Breast epithelium (tissue), 3 donors: ENCODE results near the gene UBE2K.

ENCODE experiments used
- POLR2A ChIP-seq: fragments of 450-650 bp; IDR thresholded peaks from one replicate; pipeline ENCODE4 v1.6.1; 2016; ENCODE audit warnings: antibody characterized with exemption, mild to moderate bottlenecking, moderate library complexity
- POLR2AphosphoS5 ChIP-seq, 3 donors: sonication (generic); formaldehyde crosslinking; IDR thresholded peaks; one replicate each; pipeline ENCODE4 v1.6.1; 2017; ENCODE audit warnings: antibody characterized with exemption in 3 of 3
- TF ChIP-seq, protein P1 (sequence below), 3 donors: fragments of 450-650 bp; IDR thresholded peaks; one replicate each; pipeline ENCODE4 v1.5.1; 2016 to 2017; ENCODE audit warnings: antibody characterized with exemption in 3 of 3, mild to moderate bottlenecking in 3 of 3, moderate library complexity in 3 of 3

GRCh38 chr4:39822662-39823061, 124.7 kb downstream of the UBE2K start:
- TF ChIP-seq, protein P1, sequence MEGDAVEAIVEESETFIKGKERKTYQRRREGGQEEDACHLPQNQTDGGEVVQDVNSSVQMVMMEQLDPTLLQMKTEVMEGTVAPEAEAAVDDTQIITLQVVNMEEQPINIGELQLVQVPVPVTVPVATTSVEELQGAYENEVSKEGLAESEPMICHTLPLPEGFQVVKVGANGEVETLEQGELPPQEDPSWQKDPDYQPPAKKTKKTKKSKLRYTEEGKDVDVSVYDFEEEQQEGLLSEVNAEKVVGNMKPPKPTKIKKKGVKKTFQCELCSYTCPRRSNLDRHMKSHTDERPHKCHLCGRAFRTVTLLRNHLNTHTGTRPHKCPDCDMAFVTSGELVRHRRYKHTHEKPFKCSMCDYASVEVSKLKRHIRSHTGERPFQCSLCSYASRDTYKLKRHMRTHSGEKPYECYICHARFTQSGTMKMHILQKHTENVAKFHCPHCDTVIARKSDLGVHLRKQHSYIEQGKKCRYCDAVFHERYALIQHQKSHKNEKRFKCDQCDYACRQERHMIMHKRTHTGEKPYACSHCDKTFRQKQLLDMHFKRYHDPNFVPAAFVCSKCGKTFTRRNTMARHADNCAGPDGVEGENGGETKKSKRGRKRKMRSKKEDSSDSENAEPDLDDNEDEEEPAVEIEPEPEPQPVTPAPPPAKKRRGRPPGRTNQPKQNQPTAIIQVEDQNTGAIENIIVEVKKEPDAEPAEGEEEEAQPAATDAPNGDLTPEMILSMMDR (IDR thresholded peaks at IDR 0.05): no peak
- TF ChIP-seq POLR2AphosphoS5 (IDR thresholded peaks at IDR 0.05) (no peak), POLR2A (no peak)
